Activated naive CD4-positive, alpha-beta T cell treated with anti-CD3 and anti-CD28 coated beads, Interleukin-2, amount 50 U/mL, for 16 hours (primary cell): Measurements from ENCODE around the gene OCSTAMP.

Source experiments
- DNase-seq: peaks from one replicate; pipeline ENCODE4 v3.0.0-alpha.2; 2020

Gene OCSTAMP

DNA sequence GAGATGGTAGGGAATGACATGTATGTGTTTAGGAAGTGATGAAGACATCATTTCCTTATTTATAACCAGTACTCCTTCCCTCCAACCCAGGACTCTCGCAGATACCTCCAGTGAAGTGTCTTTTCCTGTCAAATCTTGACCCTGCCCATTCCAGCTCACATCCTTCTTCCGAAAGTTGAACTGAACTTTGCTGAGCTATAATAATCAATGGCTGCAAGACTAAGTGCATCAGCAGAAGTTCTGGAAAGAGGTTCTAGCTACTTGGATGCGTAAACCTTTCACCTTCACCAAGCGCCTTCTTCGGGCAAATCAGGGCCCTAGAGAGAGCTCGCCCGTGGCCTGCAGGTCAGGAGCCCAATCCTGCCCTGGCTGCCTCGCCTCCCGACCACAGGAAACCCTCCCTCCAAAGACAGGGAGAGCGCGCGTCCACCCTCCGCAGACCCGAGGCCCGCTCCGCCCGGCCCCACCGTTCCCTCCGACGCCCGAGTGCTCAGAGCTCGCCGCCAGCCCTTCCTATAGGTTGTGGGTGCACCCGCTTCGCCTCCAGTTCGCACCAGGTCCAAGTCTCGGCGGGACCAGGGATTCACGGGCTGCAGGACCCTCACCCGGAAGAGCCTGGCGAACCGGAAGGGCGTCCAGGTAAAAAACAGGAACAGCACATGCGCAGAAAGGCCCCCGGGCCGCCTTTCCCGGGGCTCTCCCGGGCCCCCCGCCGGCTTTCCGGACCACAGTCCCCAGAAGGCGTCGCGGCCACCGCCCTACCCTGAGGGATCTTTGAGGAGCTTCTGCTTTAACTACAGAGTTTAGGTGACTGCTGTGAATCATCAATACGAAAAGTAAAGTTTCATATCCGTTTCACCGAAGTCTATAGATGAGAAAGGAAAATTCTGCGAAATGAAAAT, 37.3 kb downstream of the OCSTAMP start, which contains the start of gene ZNF334:
Gene ZNF334 (minus strand): TSS at position 617 of the 902 bp plus-strand sequence. CDS start 1,457 bp downstream, outside the sequence.
- peak; percentile 37 for DNase-seq

GRCh38 chr20:46509523-46509922, 40.9 kb downstream of the OCSTAMP start:
- no peak for DNase-seq

- no peak for DNase-seq
Measured at GRCh38 chr20:46507760-46508407, 42.6 kb downstream of the OCSTAMP start.

DNA sequence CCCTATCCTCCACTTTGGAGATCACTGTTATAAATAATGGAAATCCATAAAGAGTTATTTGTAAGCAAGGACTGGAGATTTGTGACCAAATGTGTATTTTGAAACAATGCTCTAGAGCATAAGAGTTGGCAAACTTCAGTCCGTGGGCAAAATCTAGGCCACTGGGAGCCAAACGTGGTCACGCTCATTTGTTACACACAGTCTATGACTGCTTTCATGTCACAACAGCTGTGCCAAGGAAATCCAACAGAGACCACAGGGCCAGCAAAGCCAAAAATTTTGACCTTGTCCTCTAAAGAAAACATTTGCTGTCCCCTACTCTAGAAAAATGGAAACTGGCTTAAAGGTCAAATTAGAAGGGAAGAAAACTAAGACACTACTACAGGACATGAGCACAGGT, 44.9 kb downstream of the OCSTAMP start:
- no peak for DNase-seq

- DNase-seq, result no peak
Measured at GRCh38 chr20:46501961-46502360, 48.5 kb downstream of the OCSTAMP start.

DNA sequence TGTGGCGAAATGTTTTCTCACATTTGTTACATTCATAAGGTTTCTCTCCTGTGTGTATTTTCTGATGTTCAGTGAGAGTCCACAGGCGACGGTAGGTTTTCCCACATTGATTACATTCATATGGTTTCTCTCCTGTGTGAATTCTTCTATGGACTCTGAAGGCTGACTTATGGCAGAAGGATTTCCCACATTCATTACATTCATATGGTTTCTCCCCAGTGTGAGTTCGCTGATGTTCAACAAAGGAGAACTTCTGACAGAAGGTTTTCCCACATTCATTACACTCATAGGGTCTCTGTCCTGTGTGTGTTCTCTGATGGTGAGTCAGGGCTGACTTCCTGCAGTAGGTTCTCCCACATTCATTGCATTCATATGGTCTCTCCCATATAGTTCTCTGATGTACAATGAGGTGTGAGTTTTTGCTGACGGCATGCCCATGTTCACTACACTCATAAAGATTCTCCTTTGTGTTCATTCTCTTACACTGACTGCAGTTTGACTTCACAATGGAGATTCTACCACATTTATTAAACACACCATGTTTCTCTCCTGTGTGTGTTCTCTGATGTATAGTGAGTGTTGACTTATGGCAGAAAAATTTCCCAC, 49.0 kb downstream of the OCSTAMP start:
- DNase-seq, result no peak

DNA sequence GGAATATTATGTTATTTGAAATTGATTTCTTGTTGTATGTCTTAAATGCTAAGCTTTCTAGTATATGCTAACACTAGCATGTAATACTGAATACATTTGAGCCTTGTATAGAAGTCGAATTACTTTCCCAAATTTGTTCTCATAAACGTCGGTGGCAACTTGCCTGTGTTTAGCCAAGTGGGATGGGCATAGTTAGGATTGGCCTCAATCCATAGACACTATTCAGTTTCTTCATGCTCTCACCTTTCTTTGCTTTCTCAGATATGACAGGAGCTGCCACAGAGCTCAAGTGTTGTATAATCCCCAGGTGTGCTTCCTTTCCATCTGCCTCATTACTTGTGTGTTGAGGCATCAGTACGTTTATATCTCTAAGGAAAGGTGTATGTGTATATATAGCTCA, 56.4 kb downstream of the OCSTAMP start:
- no peak for DNase-seq

GRCh38 chr20:46491354-46491753, 59.1 kb downstream of the OCSTAMP start:
- no peak for DNase-seq
